ENCODE data around the gene PWWP2B.

Gene PWWP2B

DNA sequence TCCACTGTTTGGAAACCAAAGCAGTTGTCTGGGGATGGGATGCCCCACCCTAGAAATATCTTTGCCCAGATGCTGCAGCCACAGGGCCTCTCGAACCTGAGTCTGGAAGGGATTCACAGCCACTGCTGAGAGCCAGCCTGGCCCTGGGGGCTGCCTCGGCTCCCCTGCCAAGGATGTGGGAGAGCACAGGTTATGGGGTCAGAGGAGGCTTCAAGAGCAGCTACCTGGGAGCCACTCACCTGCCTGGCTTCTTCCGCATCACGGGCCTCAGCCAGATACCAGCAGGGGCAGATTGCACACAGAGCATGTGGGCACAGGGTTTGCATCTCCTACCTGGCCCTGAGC lies 5.4 kb upstream of the PWWP2B start:
- no peak overlapping the region for H3K4me3 ChIP-seq (ENCODE audit: low read length)
- TF ChIP-seq, protein P1, sequence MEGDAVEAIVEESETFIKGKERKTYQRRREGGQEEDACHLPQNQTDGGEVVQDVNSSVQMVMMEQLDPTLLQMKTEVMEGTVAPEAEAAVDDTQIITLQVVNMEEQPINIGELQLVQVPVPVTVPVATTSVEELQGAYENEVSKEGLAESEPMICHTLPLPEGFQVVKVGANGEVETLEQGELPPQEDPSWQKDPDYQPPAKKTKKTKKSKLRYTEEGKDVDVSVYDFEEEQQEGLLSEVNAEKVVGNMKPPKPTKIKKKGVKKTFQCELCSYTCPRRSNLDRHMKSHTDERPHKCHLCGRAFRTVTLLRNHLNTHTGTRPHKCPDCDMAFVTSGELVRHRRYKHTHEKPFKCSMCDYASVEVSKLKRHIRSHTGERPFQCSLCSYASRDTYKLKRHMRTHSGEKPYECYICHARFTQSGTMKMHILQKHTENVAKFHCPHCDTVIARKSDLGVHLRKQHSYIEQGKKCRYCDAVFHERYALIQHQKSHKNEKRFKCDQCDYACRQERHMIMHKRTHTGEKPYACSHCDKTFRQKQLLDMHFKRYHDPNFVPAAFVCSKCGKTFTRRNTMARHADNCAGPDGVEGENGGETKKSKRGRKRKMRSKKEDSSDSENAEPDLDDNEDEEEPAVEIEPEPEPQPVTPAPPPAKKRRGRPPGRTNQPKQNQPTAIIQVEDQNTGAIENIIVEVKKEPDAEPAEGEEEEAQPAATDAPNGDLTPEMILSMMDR (conservative IDR thresholded peaks at IDR 0.05; ENCODE audit: low read depth, low read length): no peak
- DNase-seq (ENCODE audit: low read depth): no peak

DNA sequence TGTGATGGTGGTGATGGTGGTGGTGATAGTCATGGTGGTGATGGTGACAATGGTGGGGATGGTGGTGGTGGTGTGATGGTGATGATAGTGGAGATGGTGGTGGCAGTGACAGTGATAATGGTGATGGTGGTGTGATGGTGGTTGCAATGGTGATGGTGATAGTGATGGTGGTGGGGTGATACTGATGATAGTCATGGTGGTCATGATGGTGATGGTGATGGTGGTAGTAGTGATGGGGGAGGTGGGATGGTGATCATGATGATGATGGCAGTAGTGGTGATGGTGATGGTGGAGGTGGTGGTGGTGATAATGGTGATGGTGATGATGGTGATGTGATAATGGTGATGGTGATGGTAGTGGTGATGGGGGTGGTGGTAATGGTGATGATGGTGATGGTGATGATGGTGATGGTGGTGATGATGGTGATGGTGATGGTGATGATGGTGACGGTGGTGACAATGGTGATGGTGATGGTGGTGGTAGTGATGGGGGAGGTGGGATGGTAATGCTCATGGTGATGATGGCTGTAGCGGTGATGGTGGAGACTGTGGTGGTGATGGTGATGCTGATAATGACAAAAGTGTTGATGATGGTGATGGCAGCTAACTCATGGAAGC lies 4.7 kb upstream of the PWWP2B start:
- TF ChIP-seq, protein P1 (conservative IDR thresholded peaks at IDR 0.05; ENCODE audit: low read depth, low read length): no peak
- H3K4me3 ChIP-seq (ENCODE audit: low read length): no peak overlapping the region
- no peak for DNase-seq (ENCODE audit: low read depth)

DNA sequence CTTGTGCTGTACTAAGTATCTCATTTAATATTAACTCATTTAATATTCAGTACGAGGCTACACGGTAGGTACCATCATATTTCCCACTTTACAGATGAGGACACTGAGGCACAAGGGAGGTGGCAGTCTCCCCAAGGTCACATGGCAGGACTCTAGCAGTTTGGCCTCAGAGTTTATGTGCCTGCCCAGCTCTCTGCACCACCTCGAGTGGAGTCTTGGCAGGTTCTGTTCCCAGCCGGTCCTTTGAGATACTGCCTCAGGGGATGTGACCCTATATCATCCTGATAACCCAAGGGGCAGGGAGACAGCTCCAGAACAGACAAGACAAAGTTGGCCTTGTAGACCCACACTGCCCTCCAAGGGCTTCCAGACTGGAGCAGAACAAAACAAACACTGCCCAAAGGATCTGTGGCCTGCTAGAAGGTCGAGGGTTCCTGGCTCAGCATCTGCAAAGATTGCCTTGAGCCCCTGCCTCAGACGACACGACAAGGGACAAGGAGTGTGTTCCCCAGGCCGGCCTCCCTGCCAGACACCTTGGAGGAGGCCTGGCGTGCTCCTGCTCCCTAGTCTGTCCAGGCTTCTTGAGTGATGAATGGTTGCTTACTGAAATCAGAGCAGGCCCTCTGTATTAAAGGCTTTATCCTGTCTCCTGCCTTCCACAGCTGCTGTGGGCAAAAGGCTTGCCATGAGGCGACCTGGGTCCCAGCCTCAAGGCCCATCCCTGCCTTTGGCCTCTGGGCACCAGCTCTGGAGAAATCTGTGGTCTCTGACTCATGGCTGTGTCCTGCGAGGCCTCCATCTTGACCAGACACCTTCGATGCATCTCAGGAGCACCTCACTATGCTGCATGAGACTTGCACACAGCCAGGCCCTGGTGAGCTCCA lies 3.9 kb upstream of the PWWP2B start:
- no peak for DNase-seq (ENCODE audit: low read depth)
- TF ChIP-seq, protein P1 (conservative IDR thresholded peaks at IDR 0.05; ENCODE audit: low read depth, low read length): no peak
- no peak overlapping the region for H3K4me3 ChIP-seq (ENCODE audit: low read length)

DNA sequence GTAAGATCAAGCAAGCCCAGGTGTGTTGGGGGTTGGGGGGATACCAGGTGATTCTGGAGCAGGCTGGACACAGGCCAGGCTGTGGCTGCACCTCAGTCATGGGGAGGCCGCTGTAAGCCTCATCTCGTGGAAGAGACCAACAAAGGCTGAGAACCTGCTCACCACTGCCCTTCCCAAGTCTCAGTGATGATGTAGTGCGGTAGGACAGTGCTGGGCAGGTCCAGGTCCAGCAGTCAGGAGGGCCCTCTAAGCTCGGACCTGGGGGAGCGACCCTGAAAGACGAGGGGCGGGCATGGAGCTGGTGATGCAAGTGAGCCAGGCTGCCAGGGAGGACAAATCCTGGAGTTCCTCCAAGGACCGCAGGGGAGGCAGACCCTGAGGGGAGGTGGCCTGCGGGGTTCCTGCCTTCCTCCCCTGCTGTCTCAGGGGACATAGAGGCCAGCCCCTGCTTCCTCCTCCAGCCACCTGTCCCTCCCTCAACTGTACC lies 3.3 kb upstream of the PWWP2B start:
- DNase-seq (ENCODE audit: low read depth): no peak
- TF ChIP-seq, protein P1 (conservative IDR thresholded peaks at IDR 0.05; ENCODE audit: low read depth, low read length): no peak
- no peak overlapping the region for H3K4me3 ChIP-seq (ENCODE audit: low read length)

DNA sequence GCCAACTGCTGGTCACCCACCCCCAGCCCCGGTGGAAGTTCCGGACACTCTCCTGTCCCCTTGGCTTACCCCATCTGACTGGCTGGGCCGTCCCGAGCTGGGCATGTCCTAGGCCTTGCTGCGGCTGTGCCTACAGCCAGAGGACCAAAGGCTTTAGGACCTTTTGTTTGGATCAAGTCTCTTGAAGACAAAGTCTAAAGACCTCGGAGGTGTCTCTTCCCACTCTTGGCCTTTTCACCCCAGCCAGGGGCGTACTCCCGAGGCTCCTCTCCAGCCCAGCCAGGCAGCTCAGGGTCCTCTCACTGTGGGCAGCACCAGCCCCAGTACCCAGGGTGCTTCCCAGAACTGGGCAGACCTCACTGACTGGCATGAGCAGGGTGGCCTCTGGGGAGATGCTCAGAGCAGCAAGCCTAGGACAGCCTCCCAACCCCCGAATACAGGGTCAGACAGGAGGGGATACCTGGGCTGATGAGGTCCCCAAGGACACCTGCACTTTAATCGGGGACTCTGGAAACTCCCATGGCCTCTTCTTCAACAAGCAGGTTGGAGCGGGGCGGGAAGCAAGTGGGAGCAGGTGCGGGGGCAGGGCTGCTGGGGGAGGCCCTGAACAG lies 2.7 kb upstream of the PWWP2B start:
- no peak for DNase-seq (ENCODE audit: low read depth)
- TF ChIP-seq, protein P1 (conservative IDR thresholded peaks at IDR 0.05; ENCODE audit: low read depth, low read length): no peak
- H3K4me3 ChIP-seq (ENCODE audit: low read length): no peak overlapping the region

DNA sequence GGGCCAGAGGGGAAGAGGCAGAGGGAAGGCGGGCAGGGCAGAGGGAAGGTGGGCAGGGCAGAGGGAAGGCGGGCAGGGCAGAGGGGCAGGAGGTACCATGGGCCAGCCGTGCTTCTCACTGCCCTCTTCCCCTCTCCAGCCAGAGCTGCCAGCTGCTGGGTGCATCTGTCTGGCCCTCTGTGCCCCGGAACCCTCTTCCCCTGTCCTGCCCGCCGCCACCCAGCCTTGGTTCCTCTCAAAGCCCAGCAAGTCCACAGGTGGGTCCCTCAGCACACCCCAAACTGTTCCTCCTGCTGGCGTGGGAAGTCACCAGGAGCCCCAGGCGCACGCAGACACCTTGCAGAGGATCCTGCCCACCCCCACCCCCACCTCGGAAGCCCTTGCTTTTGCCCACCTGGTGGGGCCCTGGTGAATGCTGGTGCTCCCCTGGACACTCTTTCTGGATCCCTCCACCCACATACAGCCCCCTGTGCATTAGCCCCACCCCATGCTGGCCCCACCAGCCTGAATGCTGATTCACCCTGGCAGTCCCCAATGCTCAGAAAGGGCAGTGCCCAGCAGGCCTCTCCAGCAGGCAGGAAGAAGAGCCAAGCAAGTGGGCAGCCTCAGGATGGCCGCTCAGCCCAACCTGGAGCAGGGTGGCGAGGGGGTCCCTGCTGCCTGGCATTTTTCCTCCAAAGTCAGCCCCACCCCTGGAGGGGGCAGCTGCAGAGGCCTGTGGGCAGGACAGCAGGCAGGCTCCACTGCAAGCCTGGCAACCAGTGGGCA lies 1.9 kb upstream of the PWWP2B start:
- H3K4me3 ChIP-seq (ENCODE audit: low read length): no peak overlapping the region

More for the DNA sequence above, 1.9 kb upstream of the PWWP2B start:
- TF ChIP-seq, protein P1 (conservative IDR thresholded peaks at IDR 0.05; ENCODE audit: low read depth, low read length): no peak
- no peak for DNase-seq (ENCODE audit: low read depth)
